Esophagus muscularis mucosa (tissue), 4 donors: Measurements from ENCODE around the gene PRXL2B. TPM values are rescaled to one million over a fixed set of nuclear protein-coding genes. Genes with fewer than 3 reads are reported as not detected.

Source experiments
- DNase-seq: peaks from one replicate; pipeline ENCODE4 v3.0.0-alpha.2; 2017; ENCODE audit errors: extremely low spot score
- H3K27ac ChIP-seq, 4 donors: fragments of 200-600 bp; sonication (generic); replicated peaks in 1 of 4; 1 replicate in 3 of 4; 2 replicates in 1 of 4; pipeline ENCODE4 v1.5.1; 2016 to 2019; ENCODE audit warnings: mild to moderate bottlenecking in 1 of 4
- H3K27me3 ChIP-seq, 4 donors: fragments of 200-600 bp; sonication (generic); one replicate each; pipeline versions ENCODE4 v1.5.1 to v1.6.0; 2016 to 2019
- H3K36me3 ChIP-seq, 4 donors: fragments of 200-600 bp; sonication (generic); one replicate each; pipeline ENCODE4 v1.5.1; 2016 to 2019
- H3K4me1 ChIP-seq, 4 donors: fragments of 200-600 bp; sonication (generic); one replicate each; pipeline ENCODE4 v1.5.1; 2016 to 2019
- H3K4me3 ChIP-seq, 4 donors: fragments of 200-600 bp; sonication (generic); 1 replicate in 2 of 4; 2 replicates in 2 of 4; pipeline ENCODE4 v1.5.1; 2016 to 2019; ENCODE audit warnings: mild to moderate bottlenecking in 4 of 4, moderate library complexity in 1 of 4
- H3K9me3 ChIP-seq, 4 donors: fragments of 200-600 bp; sonication (generic); 1 replicate in 3 of 4; 2 replicates in 1 of 4; pipeline ENCODE4 v1.5.1; 2016 to 2019
- CTCF ChIP-seq, 3 experiments: fragments of 200-600 bp in 2 of 3; fragments of 450-650 bp in 1 of 3; sonication (generic) in 2 of 3; IDR thresholded peaks; one replicate each; pipeline ENCODE4 v1.5.1; 2017 to 2019; ENCODE audit warnings: antibody characterized with exemption in 3 of 3, mild to moderate bottlenecking in 2 of 3, moderate library complexity in 1 of 3
- EP300 ChIP-seq: sonication (generic); formaldehyde crosslinking; IDR thresholded peaks from one replicate; pipeline ENCODE4 v1.6.1; 2017; ENCODE audit warnings: antibody characterized with exemption
- POLR2A ChIP-seq: fragments of 450-650 bp; IDR thresholded peaks from one replicate; pipeline ENCODE4 v1.6.1; 2017; ENCODE audit warnings: antibody characterized with exemption, moderate library complexity, mild to moderate bottlenecking, low read depth
- POLR2AphosphoS5 ChIP-seq, 2 donors: sonication (generic); formaldehyde crosslinking; IDR thresholded peaks; one replicate each; pipeline ENCODE4 v1.6.1; 2017; ENCODE audit warnings: antibody characterized with exemption in 2 of 2
- WGBS: methylation state at CpG from one replicate; pipeline ENCODE4 v1.1.5; 2018; 5-methylcytosine and 5-hydroxymethylcytosine counted together
- intact Hi-C: fragments of 100-400 bp; cut with DNase I; formaldehyde crosslinking; loops from one replicate; pipeline ENCODE4 v1.15.1; 2023
- total RNA-seq, 4 donors: library from RNA; depleted of rRNA; stranded (reverse); fragments of >200 nt; gene quantifications; one replicate each; pipeline versions ENCODE4 v1.1.0 to v1.2.1, GENCODE V29; 2016

The PRXL2B gene
- total RNA-seq, 4 donors from 2014 or later, result 7.9 to 18.8 (median 14.8) TPM

GRCh38 chr1:2556277-2556677, 30.3 kb upstream of the PRXL2B start, which contains the start of gene TNFRSF14:
TNFRSF14 (plus strand) TSS chr1:2556371; CDS start chr1:2556665, 294 bp downstream.
- intact Hi-C loops, result loop anchor here (2.0 kb wide), 1 partner anchor 23 kb away; no protein-coding TSS in a partner anchor
- Histone ChIP-seq H3K4me1 (peaks cover 29 to 64% (median 49%) of the 10 kb centered on the region in 4 donors), H3K27me3 (peaks cover 0 to 3% (median 0%) of the 10 kb centered on the region in 4 donors), H3K4me3 (peak within 1 kb of the TSS; percentile 62 to 83 (median 71)), H3K9me3 (no peaks in the 10 kb centered on the region), H3K36me3 (peaks cover 0 to 34% (median 32%) of the 10 kb centered on the region in 4 donors), H3K27ac (peak within 1 kb of the TSS; percentile 81 to 90 (median 86))
- TF ChIP-seq CTCF (IDR thresholded peaks at IDR 0.05), result peak in 1 of 3 experiments; percentile 19
- no peak for TF ChIP-seq POLR2AphosphoS5 (IDR thresholded peaks at IDR 0.05)
- no peak for DNase-seq
- 5% methylated on average over 7 of the region's 16 CpGs for WGBS

GRCh38 chr1:2556678-2557481, 29.7 kb upstream of the PRXL2B start:
- Histone ChIP-seq H3K27ac (peak overlapping the region; percentile 81 to 90 (median 86)), H3K4me1 (peaks cover 29 to 64% (median 49%) of the 10 kb centered on the region in 4 donors), H3K9me3 (no peaks in the 10 kb centered on the region), H3K27me3 (peaks cover 0 to 3% (median 0%) of the 10 kb centered on the region in 4 donors), H3K36me3 (peaks cover 0 to 40% (median 38%) of the 10 kb centered on the region in 4 donors), H3K4me3 (peak overlapping the region; percentile 62 to 83 (median 71))
- TF ChIP-seq POLR2A (no peak), CTCF (IDR thresholded peaks at IDR 0.05) (no peak), EP300 (no peak), POLR2AphosphoS5 (IDR thresholded peaks at IDR 0.05) (no peak)
- no peak for DNase-seq
- WGBS, result 13% methylated on average over 7 of the region's 24 CpGs
- intact Hi-C loops, result loop anchor here (2.0 kb wide), 1 partner anchor 22 kb away; no protein-coding TSS in a partner anchor

GRCh38 chr1:2557482-2558400, 28.8 kb upstream of the PRXL2B start:
- Histone ChIP-seq H3K9me3 (no peaks in the 10 kb centered on the region), H3K4me1 (peaks cover 29 to 64% (median 49%) of the 10 kb centered on the region in 4 donors), H3K36me3 (peaks cover 0 to 48% (median 44%) of the 10 kb centered on the region in 4 donors), H3K27ac (peak overlapping the region; percentile 81 to 90 (median 86)), H3K4me3 (peak overlapping the region; percentile 62 to 83 (median 71)), H3K27me3 (no peaks in the 10 kb centered on the region)
- intact Hi-C loops, result loop anchor here (2.0 kb wide), 1 partner anchor 21 kb away; no protein-coding TSS in a partner anchor
- no peak for DNase-seq
- 91% methylated on average over 5 of the region's 30 CpGs for WGBS
- no peak for TF ChIP-seq POLR2AphosphoS5 (IDR thresholded peaks at IDR 0.05)

- H3K4me1 ChIP-seq, result peaks cover 29 to 64% (median 49%) of the 10 kb centered on the region in 4 donors
- H3K27ac ChIP-seq, result no peak overlapping the region
- intact Hi-C loops, result no loop called here
- peaks cover 0 to 55% (median 49%) of the 10 kb centered on the region in 4 donors for H3K36me3 ChIP-seq
- 87% methylated on average over 12 of the region's 12 CpGs for WGBS
- TF ChIP-seq EP300, result no peak
- no peak for TF ChIP-seq POLR2AphosphoS5 (IDR thresholded peaks at IDR 0.05)
- no peak for TF ChIP-seq POLR2A
- no peak for TF ChIP-seq CTCF (IDR thresholded peaks at IDR 0.05)
- H3K4me3 ChIP-seq, result no peak overlapping the region
- H3K27me3 ChIP-seq, result no peaks in the 10 kb centered on the region
- no peak for DNase-seq
- H3K9me3 ChIP-seq, result no peaks in the 10 kb centered on the region
Measured at GRCh38 chr1:2558420-2558819, 28.2 kb upstream of the PRXL2B start.
